B cell (primary cell): ENCODE data around the gene ZNF429. TPM values are rescaled to one million over a fixed set of nuclear protein-coding genes. Genes with fewer than 3 reads are reported as not detected.

Source experiments
- ATAC-seq: fragments of 200-7000 bp; cut with Tn5 transposase; one replicate; pipeline ENCODE4 v1.10.0; 2021; ENCODE audit warnings: low read depth, mild to moderate bottlenecking, moderate number of reproducible peaks, moderate library complexity
- CTCF ChIA-PET: fragments of 350-600 bp; sonication (Branson Sonifier 250); formaldehyde crosslinking; loops from one replicate; lab custom pipeline; 2021; ENCODE audit warnings: antibody characterized with exemption, inconsistent platforms; lab: Charles Lee
- POLR2A ChIA-PET: fragments of 350-600 bp; sonication (Branson Sonifier 250); formaldehyde crosslinking; loops from one replicate; lab custom pipeline; 2021; ENCODE audit warnings: antibody characterized with exemption; lab: Charles Lee
- DNase-seq: peaks from one replicate; pipeline ENCODE4 v3.0.0; 2013
- H2AFZ ChIP-seq: 2 replicates; pipeline ENCODE4 v1.6.1; 2012; ENCODE audit warnings: mild to moderate bottlenecking, low read depth, low read length; ENCODE audit not compliant: insufficient read depth, poor library complexity, severe bottlenecking
- H3K27ac ChIP-seq, 2 donors: 1 replicate in 1 of 2; 2 replicates in 1 of 2; pipeline ENCODE4 v1.5.1; 2012 to 2013; ENCODE audit warnings: low read length in 2 of 2, mild to moderate bottlenecking in 2 of 2, moderate library complexity in 1 of 2
- H3K27me3 ChIP-seq, 4 experiments: fragments of 200-600 bp in 1 of 4; sonication (generic) in 1 of 4; replicated peaks in 1 of 4; 1 replicate in 2 of 4; 2 replicates in 2 of 4; pipeline versions ENCODE4 v1.6.1 to v1.7.0; 2013 to 2016; ENCODE audit warnings: low read length in 3 of 4, mild to moderate bottlenecking in 2 of 4, mixed read lengths in 1 of 4, moderate library complexity in 1 of 4; ENCODE audit not compliant: insufficient read depth in 4 of 4, control insufficient read depth in 3 of 4; ENCODE audit errors: control extremely low read depth in 1 of 4
- H3K36me3 ChIP-seq, 2 experiments: replicated peaks in 1 of 2; 1 replicate in 1 of 2; 2 replicates in 1 of 2; pipeline versions ENCODE4 v1.6.1 to v1.7.1; 2013; ENCODE audit warnings: low read length in 1 of 2; ENCODE audit not compliant: insufficient read depth in 2 of 2, control insufficient read depth in 1 of 2; ENCODE audit errors: control extremely low read depth in 1 of 2, extremely low read depth in 1 of 2
- H3K4me1 ChIP-seq, 2 donors: fragments of 200-600 bp in 1 of 2; sonication (generic) in 1 of 2; 1 replicate in 1 of 2; 2 replicates in 1 of 2; pipeline versions ENCODE4 v1.5.1 to v1.6.1; 2013 to 2017; ENCODE audit warnings: low read length in 2 of 2; ENCODE audit not compliant: control insufficient read depth in 2 of 2, insufficient read depth in 2 of 2
- H3K4me2 ChIP-seq: replicated peaks from 2 replicates; pipeline ENCODE3; 2012; ENCODE audit warnings: mild to moderate bottlenecking, low read depth, low read length; ENCODE audit not compliant: poor library complexity, severe bottlenecking
- H3K4me3 ChIP-seq, 5 experiments: fragments of 200-600 bp in 1 of 5; sonication (generic) in 1 of 5; 1 replicate in 3 of 5; 2 replicates in 2 of 5; pipeline versions ENCODE4 v1.5.1 to v1.7.0; 2011 to 2016; ENCODE audit warnings: low read length in 4 of 5, mild to moderate bottlenecking in 4 of 5, low read depth in 2 of 5, control low read depth in 1 of 5, moderate library complexity in 1 of 5; ENCODE audit not compliant: insufficient read depth in 1 of 5; ENCODE audit errors: control extremely low read depth in 1 of 5, extremely low read depth in 1 of 5
- H3K79me2 ChIP-seq: fragments of 200-600 bp; sonication (generic); one replicate; pipeline ENCODE4 v1.6.0; 2016; ENCODE audit warnings: low read length; ENCODE audit not compliant: control insufficient read depth, insufficient read depth
- H3K9ac ChIP-seq: fragments of 200-600 bp; sonication (generic); 2 replicates; pipeline ENCODE4 v1.6.1; 2017; ENCODE audit warnings: mild to moderate bottlenecking, low read length, moderate library complexity
- H3K9me3 ChIP-seq, 3 donors: one replicate each; pipeline versions ENCODE4 v1.6.1 to v1.7.1; 2013; ENCODE audit warnings: low read length in 2 of 3; ENCODE audit not compliant: control insufficient read depth in 2 of 3, insufficient read depth in 1 of 3; ENCODE audit errors: control extremely low read depth in 1 of 3
- H4K20me1 ChIP-seq: 2 replicates; pipeline ENCODE4 v1.6.0; 2012; ENCODE audit warnings: mild to moderate bottlenecking, low read length; ENCODE audit not compliant: insufficient read depth, control insufficient read depth, poor library complexity, severe bottlenecking
- H3K27ac Mint-ChIP-seq: one replicate; pipeline ENCODE4 v1.8.0; 2021; ENCODE audit warnings: mixed read lengths
- H3K27me3 Mint-ChIP-seq: one replicate; pipeline ENCODE4 v1.8.0; 2021; ENCODE audit warnings: mixed read lengths
- H3K4me1 Mint-ChIP-seq: one replicate; pipeline ENCODE4 v1.8.0; 2021; ENCODE audit warnings: mixed read lengths
- H3K4me3 Mint-ChIP-seq: one replicate; pipeline ENCODE4 v1.8.0; 2021; ENCODE audit warnings: mixed read lengths
- H3K9me3 Mint-ChIP-seq: one replicate; pipeline ENCODE4 v1.8.0; 2022; ENCODE audit warnings: mixed read lengths; ENCODE audit not compliant: insufficient read depth
- CTCF ChIP-seq: fragments of 200-600 bp; IDR thresholded peaks from one replicate; pipeline ENCODE4 v1.8.0; 2022; ENCODE audit warnings: antibody characterized with exemption, mild to moderate bottlenecking
- EZH2 ChIP-seq: IDR thresholded peaks from 2 replicates; pipeline ENCODE4 v1.6.1; 2012; ENCODE audit warnings: borderline replicate concordance, low read depth, mild to moderate bottlenecking, moderate library complexity, low read length; ENCODE audit not compliant: insufficient read depth, poor library complexity, severe bottlenecking
- WGBS: methylation state at CpG from one replicate; pipeline ENCODE4 v1.1.5; 2013; ENCODE audit warnings: missing lambda C conversion rate; ENCODE audit not compliant: insufficient coverage; 5-methylcytosine and 5-hydroxymethylcytosine counted together
- intact Hi-C: fragments of 100-400 bp; cut with micrococcal nuclease; formaldehyde crosslinking; loops from one replicate; pipeline ENCODE4 v1.10.0; 2022
- polyA plus RNA-seq: library from polyadenylated mRNA; depleted of rRNA; stranded (reverse); fragments of >200 nt; gene quantifications from 2 replicates; pipeline ENCODE4 v1.2.3, GENCODE V29; 2012
- total RNA-seq, 2 donors: library from RNA; stranded (reverse); fragments of 120-200 nt in 1 of 2; gene quantifications; 1 replicate in 1 of 2; 2 replicates in 1 of 2; pipeline versions ENCODE4 v1.2.3 to v1.2.4, GENCODE V29; 2013 to 2022

Gene ZNF429
- total and polyA plus RNA-seq, 2 donors (not counting 1 experiment from before 2014, with no cell fraction given): 15.8 to 23.2 TPM

GRCh38 chr19:21585281-21585890, 80.0 kb downstream of the ZNF429 start:
- Histone ChIP-seq H3K79me2 (no peaks in the 10 kb centered on the region), H3K36me3 (no peaks in the 10 kb centered on the region), H3K27ac (no peak overlapping the region), H3K4me2 (no peak overlapping the region), H3K4me3 (no peak overlapping the region), H3K9me3 (peaks cover 0 to 62% (median 0%) of the 10 kb centered on the region in 3 donors), H4K20me1 (no peaks in the 10 kb centered on the region), H3K9ac (no peak overlapping the region), H3K27me3 (peaks cover 0 to 13% (median 4%) of the 10 kb centered on the region in 4 experiments), H3K4me1 (peaks cover 0 to 7% of the 10 kb centered on the region in 2 donors), H2AFZ (no peak overlapping the region)
- Mint-ChIP-seq H3K9me3 (no peaks in the 10 kb centered on the region), H3K4me3 (peak overlapping the region; percentile 7), H3K4me1 (peaks cover 4% of the 10 kb centered on the region), H3K27me3 (peaks cover 22% of the 10 kb centered on the region), H3K27ac (no peak overlapping the region)
- WGBS: 90% methylated on average over 12 of the region's 12 CpGs
- TF ChIP-seq CTCF (no peak), EZH2 (no peak)
- POLR2A ChIA-PET: no interaction called here
- CTCF ChIA-PET: no interaction called here
- intact Hi-C loops: no loop called here
- DNase-seq (no peak), ATAC-seq (no peak)

DNA sequence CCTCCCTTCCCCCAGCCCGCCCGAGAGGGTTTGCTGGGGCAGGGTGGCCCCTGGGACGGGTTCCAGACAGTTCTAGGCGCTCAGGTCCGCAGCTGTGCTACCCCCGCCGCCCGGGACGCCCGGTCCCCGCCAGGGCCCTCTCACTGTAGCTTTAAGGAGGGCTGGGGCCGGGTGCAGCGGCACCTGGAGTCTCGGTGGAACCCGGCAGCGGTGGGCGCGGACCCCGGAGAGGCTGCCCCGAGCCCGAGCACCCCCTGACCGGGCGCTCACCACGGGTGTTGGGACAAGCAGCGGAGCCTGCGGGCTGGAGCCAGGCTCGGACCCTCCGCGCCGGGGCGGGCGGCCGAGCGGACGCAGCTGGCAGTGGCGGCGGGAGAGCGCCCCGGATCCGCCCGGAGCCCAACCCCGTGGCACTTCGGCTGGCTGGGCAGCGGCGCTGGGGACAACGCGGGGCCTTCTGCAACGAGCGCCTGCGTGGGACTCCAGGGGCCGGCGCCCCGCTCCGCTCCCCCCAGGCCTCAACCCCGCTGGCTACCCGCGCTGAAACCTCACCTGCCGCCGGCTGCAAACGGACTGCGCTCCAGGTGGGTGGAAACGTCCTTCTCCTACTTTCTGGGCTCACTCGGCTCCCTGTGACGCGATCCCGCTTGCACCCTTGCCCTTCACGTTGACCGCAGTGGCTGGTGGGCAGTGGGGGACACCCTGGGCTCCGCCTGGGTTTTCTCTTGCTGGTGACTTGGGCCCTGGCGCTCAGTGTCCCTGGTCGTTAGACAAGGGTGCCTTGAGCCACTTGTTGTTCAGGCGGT, 81.1 kb downstream of the ZNF429 start:
- Mint-ChIP-seq H3K4me1 (peaks cover 4% of the 10 kb centered on the region), H3K27ac (no peak overlapping the region), H3K4me3 (peak overlapping the region; percentile 73), H3K9me3 (no peaks in the 10 kb centered on the region), H3K27me3 (peaks cover 22% of the 10 kb centered on the region)
- TF ChIP-seq EZH2 (no peak), CTCF (no peak)
- intact Hi-C loops: no loop called here
- 16% methylated on average over 72 of the region's 72 CpGs for WGBS
- POLR2A ChIA-PET: no interaction called here
- Histone ChIP-seq H3K36me3 (no peaks in the 10 kb centered on the region), H3K27ac (no peak overlapping the region), H3K4me3 (peak overlapping the region in 2 of 5 experiments; percentile 43 to 47), H3K9me3 (peaks cover 0 to 67% (median 0%) of the 10 kb centered on the region in 3 donors), H3K4me1 (peaks cover 0 to 7% of the 10 kb centered on the region in 2 donors), H2AFZ (peak overlapping the region; percentile 54), H4K20me1 (no peaks in the 10 kb centered on the region), H3K27me3 (peaks cover 0 to 13% (median 4%) of the 10 kb centered on the region in 4 experiments), H3K79me2 (no peaks in the 10 kb centered on the region), H3K4me2 (peak overlapping the region; percentile 74), H3K9ac (peak overlapping the region; percentile 43)
- ATAC-seq (peak; percentile 24), DNase-seq (peak; percentile 15)
- CTCF ChIA-PET: no interaction called here
